Measurements from ENCODE around the gene RNF212.

DNA sequence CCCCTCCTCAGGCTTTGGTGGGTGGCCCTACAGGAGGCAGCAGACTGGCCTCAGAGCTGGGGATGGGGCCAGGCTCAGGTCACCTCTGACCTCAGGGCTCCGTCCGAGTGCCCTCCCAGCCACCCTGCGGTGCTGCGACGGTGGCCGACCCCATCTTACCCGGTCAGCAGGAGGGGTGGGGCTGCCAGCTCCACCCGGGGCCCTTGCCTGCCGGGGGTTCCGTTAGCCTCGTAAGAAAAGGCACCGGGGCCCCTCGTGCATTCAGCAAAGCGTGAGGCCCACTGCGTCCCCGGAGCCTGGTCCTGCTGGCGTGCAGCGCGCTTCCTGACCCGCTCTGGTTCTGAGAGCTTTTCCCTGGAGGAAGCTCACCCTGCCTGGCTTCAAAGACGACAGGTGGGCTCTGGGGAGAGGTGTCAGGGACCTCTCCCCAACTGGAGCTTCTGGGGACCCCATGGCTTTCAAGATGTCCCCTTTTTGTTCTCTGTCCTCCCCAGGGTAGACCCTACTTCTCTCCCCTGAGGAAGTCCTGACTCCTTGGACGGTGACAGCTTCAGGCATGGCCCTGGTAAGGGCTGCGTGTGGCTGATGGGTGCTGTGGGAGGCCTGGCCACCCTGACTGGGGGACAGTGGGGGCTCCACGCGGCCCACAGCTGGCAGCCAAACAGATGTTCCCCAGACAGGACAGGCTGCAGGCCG is 86.0 kb downstream of the RNF212 start:
- TF ChIP-seq POLR2AphosphoS5 (IDR thresholded peaks at IDR 0.05; ENCODE audit: low read depth) = no peak
- TF ChIP-seq GABPA (IDR thresholded peaks at IDR 0.05; ENCODE audit: low read depth) = no peak
- no peak for TF ChIP-seq REST (IDR thresholded peaks at IDR 0.05; ENCODE audit: insufficient replicate concordance, low read depth)

Measured in HL-60 (cell line).